SKM-1 (cell line): ENCODE results near the gene ATP11A.
A peak's percentile ranks its signal among the peaks of the same experiment; 100 is the strongest.

Experiments
- DNase-seq: peaks from one replicate; lab custom pipeline; 2025; ENCODE audit not compliant: unreplicated experiment; lab: John Stamatoyannopoulos, UW

Gene ATP11A

GRCh38 chr13:112888238-112889111 is 198.6 kb downstream of the ATP11A start:
- DNase-seq, result no peak

DNA sequence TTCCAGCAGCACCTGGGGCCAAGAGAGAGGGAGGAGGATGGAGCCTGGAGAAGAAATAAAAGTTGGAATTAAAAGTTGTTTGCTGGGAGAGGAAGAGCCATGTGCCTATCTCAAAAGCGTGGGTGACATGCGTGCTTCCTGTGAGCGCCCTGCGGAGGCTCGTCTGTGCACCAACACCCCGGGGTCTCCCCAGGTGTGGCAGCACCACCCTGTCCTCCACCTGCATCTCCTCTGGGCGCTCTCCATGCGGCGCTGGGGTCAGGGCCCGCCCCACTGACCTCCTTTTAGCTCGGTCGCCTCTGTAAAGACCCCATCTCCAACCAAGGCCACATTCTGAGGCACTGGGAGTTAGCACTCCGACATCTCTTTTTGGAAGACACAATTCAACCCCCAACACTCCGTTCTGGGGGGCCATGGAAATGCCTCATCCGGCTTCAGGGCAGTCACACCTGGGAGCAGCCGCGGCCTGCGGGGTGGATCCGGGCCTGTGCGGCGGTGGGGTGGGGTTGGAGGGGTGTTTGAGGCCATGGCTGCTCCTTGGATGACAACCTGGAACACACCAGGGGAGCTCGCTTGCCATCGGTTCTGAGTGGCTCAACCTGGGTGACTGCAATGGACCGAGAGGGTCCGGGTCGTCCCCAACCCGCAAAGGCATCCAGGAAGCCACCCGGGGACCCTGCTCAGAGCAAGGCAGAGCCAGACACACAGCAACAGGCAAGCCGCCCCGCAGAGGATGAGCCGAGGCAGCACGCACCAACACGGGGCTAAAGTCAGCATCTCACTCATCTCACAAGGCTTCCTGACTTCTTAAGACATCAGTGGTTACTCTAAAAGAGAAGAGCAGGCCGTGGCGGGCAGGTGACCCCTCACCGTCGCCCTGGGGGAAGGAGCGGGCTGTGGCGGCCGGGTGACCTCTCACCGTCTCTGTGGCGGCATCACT is 199.8 kb downstream of the ATP11A start:
- DNase-seq, result no peak

DNA sequence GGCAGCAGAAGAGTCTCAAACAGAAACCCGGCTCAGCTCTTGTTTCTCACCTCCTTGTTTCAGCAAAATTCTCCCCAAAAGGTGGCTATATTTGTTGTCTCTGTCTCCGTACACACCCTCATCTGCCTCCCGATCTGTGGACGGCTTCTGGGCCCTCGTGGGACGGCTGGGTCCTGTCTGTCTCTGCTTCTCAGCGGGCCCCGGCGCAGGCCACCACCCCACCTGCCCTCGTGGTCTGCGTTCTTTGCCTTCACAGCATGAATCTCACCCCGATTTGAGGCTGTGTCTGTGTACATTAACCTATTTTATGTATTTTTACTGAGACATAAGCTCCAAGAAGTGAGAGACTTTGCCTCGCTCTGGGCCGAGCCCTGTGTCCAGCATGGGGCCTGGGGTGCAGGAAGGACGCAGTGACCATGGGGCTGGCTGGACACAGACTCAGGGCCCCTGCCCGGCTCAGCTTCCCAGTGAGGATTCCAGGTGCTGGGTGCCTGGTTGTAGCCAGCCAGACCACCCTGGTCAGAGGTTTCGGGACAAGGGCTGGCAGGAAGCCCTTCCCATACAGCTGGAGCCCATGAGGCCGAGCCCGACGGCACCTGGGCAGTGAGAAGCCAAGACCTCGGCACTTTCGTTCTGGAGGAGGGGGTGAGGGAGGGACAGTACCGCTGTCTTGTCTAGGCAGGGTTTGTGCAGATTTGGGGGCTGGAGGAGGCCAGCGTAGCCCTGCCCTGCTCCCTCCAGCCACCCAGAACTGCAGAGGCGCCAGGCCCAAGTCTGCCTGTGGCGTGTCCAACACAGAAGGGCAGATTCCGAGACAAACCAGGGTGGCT is 200.7 kb downstream of the ATP11A start:
- no peak for DNase-seq

DNA sequence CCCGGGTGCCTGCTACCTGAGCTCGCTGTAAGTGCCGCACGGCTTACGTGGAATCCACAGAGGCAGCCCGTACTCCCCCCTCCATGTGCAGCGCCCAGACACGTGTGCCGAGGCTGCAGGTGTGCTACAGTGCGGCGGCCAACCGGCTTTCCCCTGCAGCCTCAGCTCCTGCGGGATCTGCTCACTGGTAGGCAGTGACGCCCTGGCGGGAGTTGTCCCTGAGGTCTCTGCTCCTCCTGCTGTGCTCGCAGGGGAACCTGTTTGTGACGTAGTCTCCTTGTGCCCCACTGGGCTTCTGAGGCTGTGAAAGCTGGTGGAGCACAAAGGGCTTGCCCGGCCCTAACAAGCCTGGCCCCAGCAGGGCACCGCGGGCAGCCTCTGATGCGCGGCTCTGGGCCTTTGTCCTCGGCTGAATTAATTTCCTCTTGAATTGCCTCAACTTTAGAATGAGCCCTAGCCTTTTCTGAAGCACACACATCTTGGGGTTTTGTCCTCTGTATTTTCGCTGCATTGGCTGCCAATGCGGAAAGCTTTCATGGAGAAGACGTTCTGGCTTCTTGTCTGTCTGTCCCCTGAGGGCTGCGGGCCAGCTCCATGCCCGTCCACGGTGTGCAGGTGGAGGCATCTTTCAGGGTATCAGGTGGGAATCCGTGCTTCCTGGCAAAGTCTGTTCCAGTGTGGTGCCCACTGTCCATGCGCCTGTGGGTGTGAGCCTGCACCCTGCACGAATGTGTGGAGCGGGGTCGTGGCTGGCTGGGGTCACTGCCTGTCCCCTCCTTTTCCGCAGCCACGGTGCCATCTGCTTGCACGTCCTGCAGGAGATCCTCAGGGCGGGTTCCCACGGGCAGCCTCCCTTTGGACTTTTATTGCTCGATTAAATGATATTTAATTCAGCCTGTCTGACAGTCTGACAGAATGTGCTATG is 201.9 kb downstream of the ATP11A start:
- no peak for DNase-seq

DNA sequence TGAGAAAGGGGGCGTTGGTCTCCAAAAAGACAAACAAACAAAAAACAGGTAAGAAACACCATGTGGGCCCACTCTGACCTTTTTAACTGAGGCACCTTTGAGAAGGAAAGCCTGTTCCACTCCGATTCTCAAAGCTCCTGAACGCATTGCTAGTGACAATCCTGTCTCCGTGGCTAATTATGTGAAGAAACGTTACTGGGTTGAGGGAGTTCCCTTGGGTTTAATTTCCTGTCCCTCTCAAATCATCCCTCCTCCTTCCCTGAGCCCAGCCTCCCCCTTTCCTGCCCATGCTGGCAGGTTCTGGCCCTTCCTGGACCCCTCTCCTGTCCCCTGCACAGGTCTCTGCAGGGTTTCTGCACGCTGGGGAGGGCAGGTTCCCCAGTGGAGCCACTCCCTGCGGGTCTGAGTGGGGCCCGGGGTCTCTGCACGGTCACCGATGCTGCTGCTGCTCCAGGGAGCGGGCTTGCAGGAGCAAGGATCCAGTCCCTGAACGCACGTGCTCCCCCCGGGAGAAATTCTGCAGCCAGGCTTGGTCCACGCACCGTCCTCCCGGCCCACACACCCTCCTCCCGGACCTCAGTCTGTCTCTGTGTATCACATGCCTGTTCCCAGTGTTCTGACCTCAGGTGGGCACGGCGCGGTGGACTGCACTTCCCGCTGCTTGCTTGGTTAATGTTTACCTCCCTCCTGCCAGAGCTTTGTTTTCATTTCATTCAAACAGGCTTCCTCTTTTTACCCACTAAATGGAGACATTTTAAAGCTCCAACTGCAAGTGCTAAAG is 202.8 kb downstream of the ATP11A start:
- no peak for DNase-seq

DNA sequence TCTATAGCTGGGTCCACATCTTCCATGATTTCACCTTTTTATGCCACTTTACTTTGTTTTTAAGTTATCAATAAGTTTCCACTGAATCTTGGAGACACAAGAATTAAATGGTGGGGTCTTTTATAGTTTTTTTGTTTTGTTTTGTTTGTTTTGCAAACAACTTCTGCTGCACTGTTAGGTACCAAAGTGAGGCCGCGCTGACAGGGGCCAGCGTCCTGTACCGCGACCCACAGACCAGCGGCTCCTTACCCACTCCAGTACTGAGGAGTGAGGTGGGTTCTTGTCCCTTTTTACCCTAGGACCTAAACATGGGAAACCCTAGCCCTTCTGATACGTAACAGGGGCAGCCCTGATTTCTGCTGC is 203.3 kb downstream of the ATP11A start:
- no peak for DNase-seq

- DNase-seq, result no peak
Observed at GRCh38 chr13:112893570-112894422, 204.0 kb downstream of the ATP11A start.

DNA sequence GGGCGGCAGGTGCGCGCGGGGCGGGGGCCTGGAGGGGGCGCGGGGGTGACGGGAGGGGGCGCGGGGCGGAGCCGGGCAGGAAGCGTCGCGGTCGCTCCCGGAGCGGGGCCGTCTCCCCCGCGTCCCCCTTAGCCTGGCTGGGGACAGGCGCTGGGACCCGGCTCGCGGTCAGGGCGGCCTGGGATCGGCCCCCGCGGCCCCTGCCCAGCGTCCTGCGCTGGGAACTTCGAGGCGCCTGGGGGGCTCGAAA is 204.5 kb downstream of the ATP11A start:
- DNase-seq, result no peak

GRCh38 chr13:112894673-112895481 is 205.0 kb downstream of the ATP11A start:
- no peak for DNase-seq

DNA sequence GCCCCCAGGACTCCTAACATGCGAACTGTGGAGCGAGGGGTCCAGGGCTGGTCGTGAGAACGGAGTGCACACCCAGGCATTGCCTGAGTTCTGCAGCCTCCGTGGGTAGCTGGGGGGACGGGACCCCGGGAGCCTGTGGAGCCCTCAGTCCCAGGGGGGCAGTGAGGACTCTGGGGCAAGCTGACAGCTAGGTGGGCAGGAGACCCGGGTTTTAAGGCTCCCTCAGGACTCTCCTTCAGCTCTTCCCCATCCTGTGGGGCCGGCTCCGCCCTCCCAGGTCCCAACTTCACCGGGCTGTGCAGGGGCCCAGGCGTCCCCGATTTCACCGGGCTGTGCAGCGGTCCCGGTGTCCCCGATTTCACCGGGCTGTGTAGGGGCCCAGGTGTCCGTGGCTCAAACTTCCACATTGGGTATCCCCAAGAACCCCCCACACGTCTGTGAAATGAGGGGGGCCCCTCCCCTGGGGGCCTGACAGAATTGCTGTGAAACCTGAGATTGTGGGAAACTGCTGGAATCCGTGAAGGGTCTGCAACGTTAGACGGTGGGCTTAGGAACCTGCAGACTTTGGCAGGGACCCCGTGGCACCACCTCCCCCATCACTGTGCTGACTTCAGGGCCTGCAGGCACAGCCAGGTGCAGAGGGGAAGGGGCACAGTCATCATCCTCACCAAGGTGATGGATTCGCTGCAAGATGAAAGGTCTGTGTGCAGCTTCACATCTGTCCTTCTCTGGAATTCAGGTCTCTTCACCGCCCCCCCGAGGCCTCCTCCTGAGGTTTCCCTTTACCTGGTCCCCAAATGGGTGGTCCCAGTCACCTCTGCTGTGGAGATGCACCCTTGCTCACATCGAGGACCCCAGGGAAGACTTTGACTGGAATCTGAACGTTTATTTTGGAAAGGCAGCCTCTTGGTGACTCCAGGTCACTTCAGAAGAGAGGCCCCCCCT is 206.0 kb downstream of the ATP11A start:
- peak; percentile 100 for DNase-seq

GRCh38 chr13:112896736-112897602 is 207.1 kb downstream of the ATP11A start:
- DNase-seq, result no peak

DNA sequence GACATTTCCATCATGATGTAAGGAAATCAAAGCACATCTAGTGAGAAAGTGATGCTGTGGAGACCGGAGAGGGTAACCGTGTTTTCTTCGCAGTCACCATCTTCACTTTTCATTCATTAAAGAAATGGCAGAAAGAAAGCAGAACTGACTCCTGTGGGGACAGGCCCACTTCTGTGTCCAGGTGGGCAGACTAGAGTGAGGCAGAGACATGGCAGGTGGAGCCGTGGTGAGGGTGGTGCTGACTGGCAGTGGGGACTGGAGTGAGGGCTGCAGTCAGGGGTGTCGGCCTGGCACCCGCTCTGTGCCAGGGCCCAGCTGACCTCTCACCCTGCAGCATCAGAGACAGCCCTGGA is 207.7 kb downstream of the ATP11A start:
- DNase-seq, result no peak

- DNase-seq, result no peak
Observed at GRCh38 chr13:112897956-112898620, 208.2 kb downstream of the ATP11A start.

DNA sequence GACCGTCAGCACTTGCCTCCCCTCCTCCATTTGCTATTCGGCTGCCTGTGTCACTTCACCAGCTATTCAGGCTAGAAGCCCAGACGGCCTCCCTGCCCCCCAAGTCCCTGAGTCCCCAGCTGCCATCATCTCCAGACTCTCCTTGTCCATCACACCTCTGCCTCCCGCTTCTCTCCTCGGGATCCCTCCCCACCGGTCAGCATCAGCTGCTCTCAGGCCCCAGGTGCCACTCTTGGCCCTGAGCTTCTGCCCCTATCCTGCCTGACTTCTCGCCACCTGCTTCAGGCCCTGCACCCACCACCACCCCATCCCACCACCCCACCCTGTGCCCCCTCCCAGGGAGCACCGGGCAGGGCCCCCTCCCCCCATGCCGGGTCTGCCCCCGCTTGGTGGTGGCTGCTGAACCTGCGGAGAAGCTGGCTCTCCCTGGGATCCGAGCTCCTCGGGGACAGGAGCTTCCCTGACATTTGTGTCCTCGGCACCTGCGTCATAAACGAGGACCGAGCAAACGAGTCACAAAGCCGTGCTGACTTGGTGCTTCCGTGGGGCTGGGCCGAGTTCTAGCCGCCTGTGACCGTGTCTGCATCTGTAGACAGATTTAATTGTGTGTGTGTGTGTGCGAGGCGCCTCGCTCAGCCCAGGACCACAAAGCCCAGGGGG is 208.9 kb downstream of the ATP11A start:
- DNase-seq, result no peak
